ENCODE results near the gene GARIN5B.

The GARIN5B gene

GRCh38 chr19:55353356-55353802 lies 9.7 kb downstream of the GARIN5B start:
- DNase-seq (ENCODE audit: low spot score in 2 of 2), result no peak
- Mint-ChIP-seq H3K36me3 (peaks cover 1% of the 10 kb centered on the region), H3K27me3 (peaks cover 41% of the 10 kb centered on the region), H3K4me3 (peak overlapping the region; percentile 73), H3K27ac (no peak overlapping the region), H3K4me1 (peaks cover 15% of the 10 kb centered on the region), H3K9me3 (no peaks in the 10 kb centered on the region)
- peak; percentile 7 for ATAC-seq (ENCODE audit: low read depth)

DNA sequence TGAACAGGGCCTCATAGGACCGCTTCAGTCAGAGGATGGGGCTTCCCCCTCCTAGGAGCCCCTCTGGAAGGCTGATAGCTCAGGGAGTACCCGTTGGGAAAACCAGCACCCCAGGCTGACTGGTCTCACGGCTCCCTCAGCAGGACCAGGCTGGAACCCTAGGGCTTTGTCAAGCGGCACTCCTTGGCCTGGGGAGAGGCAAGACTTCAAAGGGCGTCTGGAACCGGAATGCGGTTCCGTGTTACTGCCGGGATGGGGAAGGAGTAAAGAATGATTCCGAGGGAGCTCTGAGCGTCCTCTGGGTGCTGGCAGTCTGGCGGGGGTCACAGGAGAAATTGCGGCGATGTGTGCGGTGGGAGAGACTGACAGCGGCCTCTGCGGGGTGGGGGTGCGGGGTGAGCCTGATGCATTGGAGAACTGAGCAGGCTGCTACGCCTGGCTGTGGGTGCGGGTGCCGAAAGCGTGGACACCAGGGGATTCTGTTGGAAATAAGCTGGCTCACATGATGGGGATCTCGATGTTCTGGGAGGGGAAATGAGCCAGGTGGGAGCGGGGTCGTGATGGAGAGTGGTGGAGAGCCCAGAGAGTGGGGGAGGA lies 10.4 kb downstream of the GARIN5B start:
- H3K4me1 Mint-ChIP-seq, result peaks cover 15% of the 10 kb centered on the region
- peaks cover 1% of the 10 kb centered on the region for H3K36me3 Mint-ChIP-seq
- no peak for DNase-seq (ENCODE audit: low spot score in 2 of 2)
- ATAC-seq (ENCODE audit: low read depth), result no peak
- peaks cover 38% of the 10 kb centered on the region for H3K27me3 Mint-ChIP-seq
- H3K9me3 Mint-ChIP-seq, result no peaks in the 10 kb centered on the region
- H3K27ac Mint-ChIP-seq, result no peak overlapping the region
- H3K4me3 Mint-ChIP-seq, result peak overlapping the region; percentile 73

GRCh38 chr19:55352040-55352439 lies 11.0 kb downstream of the GARIN5B start:
- DNase-seq (ENCODE audit: low spot score in 2 of 2), result no peak
- no peak overlapping the region for H3K4me3 Mint-ChIP-seq
- peaks cover 13% of the 10 kb centered on the region for H3K4me1 Mint-ChIP-seq
- peaks cover 1% of the 10 kb centered on the region for H3K36me3 Mint-ChIP-seq
- peaks cover 32% of the 10 kb centered on the region for H3K27me3 Mint-ChIP-seq
- ATAC-seq (ENCODE audit: low read depth), result no peak
- H3K27ac Mint-ChIP-seq, result no peak overlapping the region
- H3K9me3 Mint-ChIP-seq, result no peaks in the 10 kb centered on the region

DNA sequence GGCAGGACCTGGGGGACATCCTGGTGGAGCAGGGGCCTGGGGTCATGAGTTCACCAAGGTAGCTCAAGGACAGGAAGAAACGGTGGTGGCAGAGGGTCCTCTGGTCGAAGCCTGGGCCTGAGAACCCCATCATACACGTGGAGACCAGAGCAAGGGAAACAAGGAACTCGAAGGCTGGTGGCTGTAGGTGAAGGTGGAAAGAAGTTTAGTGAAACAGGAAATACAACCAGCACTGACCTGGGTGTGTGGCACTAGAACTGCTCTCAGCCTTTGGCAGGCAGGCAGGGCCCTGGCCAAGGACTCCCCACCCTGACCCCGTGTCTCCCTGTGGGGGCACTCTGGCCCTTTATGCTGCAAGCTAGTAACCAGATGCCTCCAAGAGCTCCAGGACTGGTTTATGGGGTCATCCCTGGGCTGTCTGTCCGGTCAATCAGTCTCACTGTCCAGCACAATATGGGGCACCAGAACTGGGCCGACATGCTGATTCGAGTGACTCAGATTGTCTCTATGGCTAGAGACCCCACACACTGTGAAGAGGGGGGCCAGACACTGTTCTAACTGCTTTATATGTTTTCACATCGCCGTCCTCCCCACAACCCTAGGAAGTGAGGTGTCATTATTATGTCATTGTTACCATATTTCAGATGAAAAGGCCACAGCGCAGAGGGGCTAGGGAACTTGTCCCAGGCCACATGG lies 12.3 kb downstream of the GARIN5B start:
- peaks cover 1% of the 10 kb centered on the region for H3K36me3 Mint-ChIP-seq
- H3K27me3 Mint-ChIP-seq, result peaks cover 32% of the 10 kb centered on the region
- H3K4me3 Mint-ChIP-seq, result no peak overlapping the region
- DNase-seq (ENCODE audit: low spot score in 2 of 2) (no peak), ATAC-seq (ENCODE audit: low read depth) (no peak)
- H3K27ac Mint-ChIP-seq, result no peak overlapping the region
- no peaks in the 10 kb centered on the region for H3K9me3 Mint-ChIP-seq
- H3K4me1 Mint-ChIP-seq, result peaks cover 12% of the 10 kb centered on the region

- Mint-ChIP-seq H3K4me3 (no peak overlapping the region), H3K4me1 (peaks cover 10% of the 10 kb centered on the region), H3K9me3 (no peaks in the 10 kb centered on the region), H3K27ac (no peak overlapping the region), H3K27me3 (peaks cover 25% of the 10 kb centered on the region), H3K36me3 (peaks cover 1% of the 10 kb centered on the region)
- no peak for DNase-seq (ENCODE audit: low spot score in 2 of 2)
- ATAC-seq (ENCODE audit: low read depth), result no peak
Observed at GRCh38 chr19:55348317-55349034, 14.6 kb downstream of the GARIN5B start.

GRCh38 chr19:55347442-55348009 lies 15.5 kb downstream of the GARIN5B start:
- H3K9me3 Mint-ChIP-seq, result no peaks in the 10 kb centered on the region
- peaks cover 3% of the 10 kb centered on the region for H3K36me3 Mint-ChIP-seq
- ATAC-seq (ENCODE audit: low read depth) (no peak), DNase-seq (ENCODE audit: low spot score in 2 of 2) (no peak)
- H3K4me3 Mint-ChIP-seq, result no peak overlapping the region
- H3K4me1 Mint-ChIP-seq, result peaks cover under 1% of the 10 kb centered on the region
- no peak overlapping the region for H3K27ac Mint-ChIP-seq
- H3K27me3 Mint-ChIP-seq, result peaks cover 18% of the 10 kb centered on the region

- no peak overlapping the region for H3K27ac Mint-ChIP-seq
- no peak for DNase-seq (ENCODE audit: low spot score in 2 of 2)
- H3K9me3 Mint-ChIP-seq, result no peaks in the 10 kb centered on the region
- no peak overlapping the region for H3K4me3 Mint-ChIP-seq
- H3K27me3 Mint-ChIP-seq, result peaks cover 12% of the 10 kb centered on the region
- peaks cover 3% of the 10 kb centered on the region for H3K36me3 Mint-ChIP-seq
- H3K4me1 Mint-ChIP-seq, result no peaks in the 10 kb centered on the region
- ATAC-seq (ENCODE audit: low read depth), result no peak
Observed at GRCh38 chr19:55346725-55347441, 16.2 kb downstream of the GARIN5B start.

GRCh38 chr19:55345818-55346724 lies 17.0 kb downstream of the GARIN5B start:
- ATAC-seq (ENCODE audit: low read depth), result no peak
- Mint-ChIP-seq H3K27me3 (peaks cover 4% of the 10 kb centered on the region), H3K9me3 (no peaks in the 10 kb centered on the region)

DNA sequence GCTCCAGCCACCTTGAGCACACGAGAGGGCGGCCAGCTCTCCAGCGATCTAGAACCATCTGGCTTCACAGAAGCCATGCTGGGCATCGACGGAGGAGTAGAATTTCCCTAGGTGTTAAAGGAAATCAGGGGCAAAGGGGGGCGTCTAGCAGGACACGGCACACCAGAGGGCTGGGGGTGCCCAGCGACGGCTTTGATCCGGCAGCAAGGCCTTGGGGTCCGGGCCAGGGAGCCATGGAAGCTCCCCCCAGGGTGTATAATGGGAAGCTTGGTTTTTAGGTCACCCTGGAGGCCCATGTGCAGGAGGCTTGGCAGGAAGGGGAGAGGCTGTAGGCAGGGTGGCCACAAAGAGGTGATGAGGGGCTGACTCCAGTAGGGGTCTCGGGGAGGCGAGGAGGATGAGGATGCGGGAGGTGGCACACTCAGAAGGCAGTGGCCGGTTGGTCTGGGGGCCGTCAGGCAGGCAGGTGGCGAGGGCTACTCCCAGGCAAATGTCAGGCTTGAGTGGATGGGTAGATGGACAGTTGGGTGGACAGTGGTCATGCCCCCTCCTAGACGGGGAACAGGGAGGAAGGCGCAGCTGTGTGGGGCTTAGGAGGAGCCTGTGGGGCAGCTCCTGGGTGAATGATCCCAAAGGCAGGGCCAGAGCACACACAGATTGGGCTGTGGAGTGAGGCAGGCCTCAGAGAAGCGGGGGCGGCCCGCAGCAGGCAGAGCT lies 17.8 kb downstream of the GARIN5B start:
- Mint-ChIP-seq H3K9me3 (no peaks in the 10 kb centered on the region), H3K36me3 (peaks cover 3% of the 10 kb centered on the region), H3K27me3 (peaks cover 4% of the 10 kb centered on the region), H3K4me3 (no peak overlapping the region), H3K4me1 (peaks cover 12% of the 10 kb centered on the region), H3K27ac (no peak overlapping the region)
- ATAC-seq (ENCODE audit: low read depth) (no peak), DNase-seq (ENCODE audit: low spot score in 2 of 2) (no peak)

More at GRCh38 chr19:55345818-55346724, 17.0 kb downstream of the GARIN5B start:
- Mint-ChIP-seq H3K27ac (no peak overlapping the region), H3K4me3 (no peak overlapping the region), H3K36me3 (peaks cover 3% of the 10 kb centered on the region), H3K4me1 (peaks cover 4% of the 10 kb centered on the region)
- no peak for DNase-seq (ENCODE audit: low spot score in 2 of 2)

GRCh38 chr19:55344444-55344843 lies 18.6 kb downstream of the GARIN5B start:
- Mint-ChIP-seq H3K4me1 (peaks cover 18% of the 10 kb centered on the region), H3K27ac (no peak overlapping the region), H3K36me3 (peaks cover 3% of the 10 kb centered on the region), H3K4me3 (no peak overlapping the region), H3K9me3 (no peaks in the 10 kb centered on the region), H3K27me3 (peaks cover 6% of the 10 kb centered on the region)
- ATAC-seq (ENCODE audit: low read depth) (no peak), DNase-seq (ENCODE audit: low spot score in 2 of 2) (no peak)

DNA sequence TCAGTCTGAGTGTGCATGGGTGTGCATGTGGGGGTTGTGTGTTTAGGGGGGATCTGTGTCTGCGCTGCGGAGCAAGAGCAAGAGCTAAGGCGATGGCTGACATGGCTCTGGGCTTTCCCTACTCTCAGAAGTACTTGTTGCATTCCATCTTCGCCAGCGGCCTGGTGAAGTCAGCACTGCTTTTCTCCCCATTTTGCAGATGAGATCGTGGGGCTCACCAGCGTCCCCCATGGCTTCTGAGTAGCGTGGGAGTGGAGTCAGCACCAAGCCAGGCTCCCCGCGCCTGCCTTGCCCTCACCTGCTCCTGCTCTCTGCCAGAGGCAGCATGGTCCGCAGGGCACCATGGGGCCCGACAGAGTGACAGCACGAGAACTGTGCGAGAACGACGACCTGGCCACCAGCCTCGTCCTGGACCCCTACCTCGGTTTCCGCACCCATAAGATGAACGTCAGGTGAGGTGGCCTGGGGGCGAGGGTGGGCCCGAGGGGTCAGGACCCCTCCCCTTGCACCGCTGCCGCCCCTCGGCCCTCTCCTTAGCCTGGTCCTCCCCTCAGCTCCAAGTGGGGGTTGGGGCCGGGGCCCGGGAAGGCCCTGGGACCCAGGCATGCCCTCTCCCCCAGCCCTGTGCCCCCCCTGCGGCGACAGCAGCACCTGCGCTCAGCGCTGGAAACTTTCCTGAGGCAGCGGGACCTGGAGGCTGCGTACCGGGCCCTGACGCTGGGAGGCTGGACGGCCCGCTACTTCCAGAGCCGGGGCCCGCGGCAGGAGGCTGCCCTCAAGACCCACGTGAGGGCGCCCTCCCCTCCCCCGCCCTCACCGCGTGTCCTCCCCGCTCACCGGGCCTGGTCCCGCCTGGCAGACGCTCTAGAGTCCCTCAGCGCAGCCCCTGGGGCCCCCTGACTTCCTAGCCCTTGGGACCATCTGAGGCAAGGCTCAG lies 21.2 kb downstream of the GARIN5B start:
- H3K27me3 Mint-ChIP-seq, result peaks cover 12% of the 10 kb centered on the region
- ATAC-seq (ENCODE audit: low read depth), result no peak
- no peaks in the 10 kb centered on the region for H3K9me3 Mint-ChIP-seq
- H3K36me3 Mint-ChIP-seq, result peaks cover 3% of the 10 kb centered on the region
- H3K4me1 Mint-ChIP-seq, result peaks cover 23% of the 10 kb centered on the region
- H3K4me3 Mint-ChIP-seq, result peak overlapping the region; percentile 14
- DNase-seq (ENCODE audit: low spot score in 2 of 2), result no peak
- no peak overlapping the region for H3K27ac Mint-ChIP-seq

- H3K36me3 Mint-ChIP-seq, result peaks cover 3% of the 10 kb centered on the region
- H3K4me3 Mint-ChIP-seq, result peak overlapping the region; percentile 95
- no peak for DNase-seq (ENCODE audit: low spot score in 2 of 2)
- no peaks in the 10 kb centered on the region for H3K9me3 Mint-ChIP-seq
- peaks cover 15% of the 10 kb centered on the region for H3K27me3 Mint-ChIP-seq
- H3K4me1 Mint-ChIP-seq, result peaks cover 23% of the 10 kb centered on the region
- peak overlapping the region; percentile 98 for H3K27ac Mint-ChIP-seq
- no peak for ATAC-seq (ENCODE audit: low read depth)
Observed at GRCh38 chr19:55341171-55341588, 21.9 kb downstream of the GARIN5B start.
